Smooth muscle cell (in vitro differentiated cells): ENCODE measurements around the gene CNR2. TPM values are rescaled to one million over a fixed set of nuclear protein-coding genes. Genes with fewer than 3 reads are reported as not detected.
"Not testable (repeated sequence)": the region's sequence is repeated elsewhere in the genome, so short reads cannot be mapped to it uniquely, and the experiment has no call there.

Experiments
- DNase-seq: peaks from one replicate; lab custom pipeline; 2025; ENCODE audit not compliant: unreplicated experiment; lab: John Stamatoyannopoulos, UW
- H2AFZ ChIP-seq: fragments of 200-600 bp; sonication (generic); 2 replicates; pipeline ENCODE4 v1.6.0; 2016; ENCODE audit warnings: antibody characterized with exemption, low read depth, mild to moderate bottlenecking
- H3F3A ChIP-seq: fragments of 200-600 bp; sonication (generic); 2 replicates; pipeline ENCODE4 v1.6.0; 2017; ENCODE audit warnings: antibody characterized with exemption, low read depth
- H3K27ac ChIP-seq: fragments of 200-600 bp; sonication (generic); 2 replicates; pipeline ENCODE4 v1.5.1; 2016; ENCODE audit warnings: low read depth, mild to moderate bottlenecking
- H3K27me3 ChIP-seq: fragments of 200-600 bp; sonication (generic); 2 replicates; pipeline ENCODE4 v1.6.1; 2016; ENCODE audit warnings: low read depth, mild to moderate bottlenecking
- H3K36me3 ChIP-seq: fragments of 200-600 bp; sonication (generic); 2 replicates; pipeline ENCODE4 v1.5.1; 2016; ENCODE audit warnings: low read depth
- H3K4me1 ChIP-seq: fragments of 200-600 bp; sonication (generic); 2 replicates; pipeline ENCODE4 v1.5.1; 2016; ENCODE audit warnings: low read depth
- H3K4me2 ChIP-seq: fragments of 200-600 bp; sonication (generic); 2 replicates; pipeline ENCODE4 v1.6.0; 2016; ENCODE audit warnings: mild to moderate bottlenecking
- H3K4me3 ChIP-seq: fragments of 200-600 bp; sonication (generic); 2 replicates; pipeline ENCODE4 v1.5.1; 2016; ENCODE audit warnings: mild to moderate bottlenecking
- H3K79me2 ChIP-seq: fragments of 200-600 bp; sonication (generic); 2 replicates; pipeline ENCODE4 v1.6.0; 2016; ENCODE audit warnings: low read depth, mild to moderate bottlenecking
- H3K9ac ChIP-seq: fragments of 200-600 bp; sonication (generic); 2 replicates; pipeline ENCODE4 v1.6.0; 2016; ENCODE audit warnings: low read depth
- H3K9me3 ChIP-seq: fragments of 200-600 bp; sonication (generic); replicated peaks from 2 replicates; pipeline ENCODE4 v1.5.1; 2016; ENCODE audit warnings: low read depth
- H4K20me1 ChIP-seq: fragments of 200-600 bp; sonication (generic); 2 replicates; pipeline ENCODE4 v1.6.0; 2016; ENCODE audit warnings: low read depth
- CTCF ChIP-seq: fragments of 200-600 bp; sonication (generic); IDR thresholded peaks from 2 replicates; pipeline ENCODE4 v1.5.1; 2017; ENCODE audit warnings: borderline replicate concordance, mild to moderate bottlenecking, antibody characterized with exemption; ENCODE audit not compliant: insufficient read depth, poor library complexity, severe bottlenecking
- WGBS: methylation state at CpG from one replicate; pipeline ENCODE4 v1.1.7; 2016; ENCODE audit warnings: low lambda C conversion rate; 5-methylcytosine and 5-hydroxymethylcytosine counted together
- polyA plus RNA-seq: library from polyadenylated mRNA; unstranded; fragments of >200 nt; fragmentation: Nextera tagmentation; extraction: Ambion mirVana; gene quantifications from 2 replicates; pipeline ENCODE4 v1.2.1, GENCODE V29; 2016
- total RNA-seq: library from RNA; depleted of rRNA; stranded (reverse); fragments of >200 nt; gene quantifications from 2 replicates; pipeline ENCODE4 v1.2.3, GENCODE V29; 2014

The CNR2 gene
- total and polyA plus RNA-seq, 2 experiments from 2014 or later: not detected

- Histone ChIP-seq H3K9me3 (no peaks in the 10 kb centered on the region), H3K4me3 (no peak overlapping the region), H4K20me1 (no peaks in the 10 kb centered on the region), H3K79me2 (peaks cover 12% of the 10 kb centered on the region), H3K27ac (no peak overlapping the region), H3K9ac (no peak overlapping the region), H3K27me3 (no peaks in the 10 kb centered on the region), H3K4me2 (no peak overlapping the region), H3F3A (no peaks in the 10 kb centered on the region), H2AFZ (no peak overlapping the region), H3K36me3 (no peaks in the 10 kb centered on the region), H3K4me1 (peaks cover 8% of the 10 kb centered on the region)
- DNase-seq: no peak
- TF ChIP-seq CTCF: no peak
- WGBS: 94% methylated on average over 1 of the region's 1 CpG
Observed at GRCh38 chr1:23827717-23828116, 85.4 kb downstream of the CNR2 start.

GRCh38 chr1:23826590-23826989 lies 86.6 kb downstream of the CNR2 start:
- H2AFZ ChIP-seq, DNase-seq, H3K9me3 ChIP-seq, H3K4me3 ChIP-seq, H4K20me1 ChIP-seq, H3K9ac ChIP-seq, H3F3A ChIP-seq, H3K4me2 ChIP-seq, H3K4me1 ChIP-seq, H3K36me3 ChIP-seq, H3K27me3 ChIP-seq, H3K27ac ChIP-seq: not testable (repeated sequence)
- peaks cover 12% of the 10 kb centered on the region for H3K79me2 ChIP-seq
- WGBS: over 99% methylated on average over 13 of the region's 13 CpGs

- Histone ChIP-seq H3K9me3 (no peaks in the 10 kb centered on the region), H3K36me3 (no peaks in the 10 kb centered on the region), H2AFZ (peak overlapping the region; percentile 80), H3F3A (no peaks in the 10 kb centered on the region), H3K4me1 (peaks cover 8% of the 10 kb centered on the region), H3K4me3 (peak overlapping the region; percentile 95), H3K27me3 (no peaks in the 10 kb centered on the region), H4K20me1 (no peaks in the 10 kb centered on the region), H3K4me2 (peak overlapping the region; percentile 94), H3K27ac (peak overlapping the region; percentile 90), H3K9ac (no peak overlapping the region), H3K79me2 (peaks cover 12% of the 10 kb centered on the region)
- no peak for TF ChIP-seq CTCF
- WGBS: 66% methylated on average over 24 of the region's 24 CpGs
- no peak for DNase-seq
Observed at GRCh38 chr1:23825762-23826522, 87.2 kb downstream of the CNR2 start.

- H4K20me1 ChIP-seq: no peaks in the 10 kb centered on the region
- peak; percentile 74 for DNase-seq
- H3K4me1 ChIP-seq: peaks cover 8% of the 10 kb centered on the region
- peak within 1 kb of the TSS; percentile 90 for H3K27ac ChIP-seq
- 1% methylated on average over 34 of the region's 42 CpGs for WGBS
- TF ChIP-seq CTCF: no peak
- no peaks in the 10 kb centered on the region for H3K36me3 ChIP-seq
- peak within 1 kb of the TSS; percentile 80 for H2AFZ ChIP-seq
- no peaks in the 10 kb centered on the region for H3K27me3 ChIP-seq
- H3K9me3 ChIP-seq: no peaks in the 10 kb centered on the region
- peaks cover 12% of the 10 kb centered on the region for H3K79me2 ChIP-seq
- H3K4me3 ChIP-seq: peak within 1 kb of the TSS; percentile 95
- peak within 1 kb of the TSS; percentile 96 for H3K9ac ChIP-seq
- no peaks in the 10 kb centered on the region for H3F3A ChIP-seq
- peak within 1 kb of the TSS; percentile 94 for H3K4me2 ChIP-seq
Observed at GRCh38 chr1:23825076-23825761, 87.9 kb downstream of the CNR2 start, which contains the start of gene HMGCL. Gene HMGCL, minus strand, starts transcription at chr1:23825429. Its CDS starts 14 bp downstream, at chr1:23825415.
